ENCODE results near the gene MCTP1.
"Not testable (repeated sequence)": the region's sequence is repeated elsewhere in the genome, so short reads cannot be mapped to it uniquely, and the experiment has no call there.

MCTP1 gene

DNA sequence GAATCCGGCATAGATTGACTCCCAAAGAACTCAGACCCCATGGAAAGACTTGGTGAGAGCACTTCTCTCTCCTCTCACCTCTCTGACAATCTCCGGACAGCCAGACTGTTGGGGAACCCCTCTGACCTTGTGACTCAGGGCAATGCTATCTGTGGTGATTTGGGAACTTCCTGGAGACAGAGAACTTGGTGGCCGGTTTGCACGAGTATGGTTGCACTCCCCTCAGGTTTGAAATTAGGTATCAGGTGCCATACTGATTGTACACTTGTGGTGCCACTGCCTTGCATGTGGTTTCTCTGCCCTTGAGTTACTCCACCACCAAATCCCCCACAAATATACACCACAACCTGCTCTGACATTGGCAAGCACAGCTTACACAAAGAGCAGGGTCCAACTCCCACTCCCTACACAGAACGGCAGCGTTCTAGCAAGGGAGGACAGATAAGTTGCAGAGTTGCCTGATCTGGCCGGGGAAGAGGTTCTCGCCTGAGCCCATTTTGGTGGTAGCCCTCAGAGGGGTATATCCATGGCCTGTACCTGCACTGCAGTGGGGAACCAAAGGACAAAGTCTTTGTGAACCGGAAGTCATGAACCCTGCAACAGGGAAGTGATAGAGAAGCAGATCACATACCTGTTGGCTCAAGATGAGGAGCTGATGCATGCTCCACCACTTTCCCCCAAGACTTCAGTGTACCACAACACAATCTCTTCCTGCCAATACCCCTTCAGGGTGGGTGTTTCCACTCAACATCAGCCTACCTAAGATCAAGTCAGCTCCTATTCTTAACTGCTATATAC is 255.1 kb downstream of the MCTP1 start:
- no peak for DNase-seq (ENCODE audit: low read depth in 3 of 3)

DNA sequence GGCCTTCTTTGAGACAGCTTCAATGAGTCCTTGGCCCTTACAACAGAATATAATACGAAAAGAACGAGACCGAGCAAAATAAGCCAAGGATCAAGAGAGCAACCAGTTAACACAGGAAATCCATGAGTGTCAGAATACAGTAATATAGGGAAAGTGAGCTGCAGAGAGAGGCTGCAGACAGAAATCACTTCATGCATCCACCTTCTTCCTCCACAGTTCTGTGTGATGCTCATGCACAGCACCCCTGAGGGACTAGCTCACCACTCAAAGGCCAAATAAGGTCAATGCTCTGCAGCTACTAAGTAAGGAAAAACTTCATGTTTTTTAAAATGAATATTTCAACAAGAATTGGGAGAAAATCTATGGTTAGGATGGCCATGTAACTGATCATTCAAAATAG is 257.1 kb downstream of the MCTP1 start:
- DNase-seq (ENCODE audit: low read depth in 3 of 3) = no peak

DNA sequence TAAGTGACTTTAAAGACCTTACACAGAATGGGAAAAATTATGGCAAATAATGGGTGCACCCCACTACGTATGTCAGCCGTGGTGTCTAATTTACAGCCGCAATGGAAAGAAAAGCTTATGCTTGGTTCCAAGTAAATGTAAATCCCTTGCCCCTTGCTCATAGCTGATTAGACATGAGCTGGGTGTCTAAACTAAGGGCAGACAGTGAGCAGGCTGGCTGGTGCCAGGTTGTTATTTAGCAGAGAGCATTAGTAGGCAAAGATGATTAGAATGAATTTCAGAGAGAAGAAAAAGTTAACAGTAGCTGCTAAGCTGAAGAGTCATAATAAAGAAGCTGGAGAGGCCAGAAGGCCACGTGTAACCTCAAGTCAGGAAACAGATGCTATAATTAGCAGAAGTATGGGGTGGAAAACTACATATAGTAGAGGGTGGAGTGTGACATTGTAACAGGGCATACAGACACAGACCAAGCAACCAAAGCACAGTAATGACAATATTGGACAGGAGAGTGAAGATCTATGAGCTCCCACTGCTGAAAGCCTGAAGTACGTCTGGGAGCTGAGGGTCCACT is 257.7 kb downstream of the MCTP1 start:
- no peak for DNase-seq (ENCODE audit: low read depth in 3 of 3)

DNA sequence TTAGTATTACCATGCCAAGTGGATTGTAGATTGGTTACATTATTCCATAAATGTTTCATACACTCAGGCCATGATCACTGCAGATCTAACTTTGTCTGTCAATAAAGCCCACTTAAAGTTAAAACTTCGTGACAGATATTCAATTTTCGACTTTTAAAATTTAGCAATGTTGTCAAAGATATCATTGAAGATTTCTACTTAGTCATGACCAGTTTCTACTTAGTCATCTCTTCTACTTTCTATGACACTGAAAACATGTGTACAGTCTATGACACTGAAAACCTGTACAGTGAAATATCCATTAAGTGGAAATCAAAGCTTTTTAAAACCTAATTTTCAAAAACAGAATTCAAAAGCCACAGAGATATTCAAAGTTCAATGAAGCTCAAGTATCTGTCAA is 258.2 kb downstream of the MCTP1 start:
- DNase-seq (ENCODE audit: low read depth in 3 of 3) = no peak

DNA sequence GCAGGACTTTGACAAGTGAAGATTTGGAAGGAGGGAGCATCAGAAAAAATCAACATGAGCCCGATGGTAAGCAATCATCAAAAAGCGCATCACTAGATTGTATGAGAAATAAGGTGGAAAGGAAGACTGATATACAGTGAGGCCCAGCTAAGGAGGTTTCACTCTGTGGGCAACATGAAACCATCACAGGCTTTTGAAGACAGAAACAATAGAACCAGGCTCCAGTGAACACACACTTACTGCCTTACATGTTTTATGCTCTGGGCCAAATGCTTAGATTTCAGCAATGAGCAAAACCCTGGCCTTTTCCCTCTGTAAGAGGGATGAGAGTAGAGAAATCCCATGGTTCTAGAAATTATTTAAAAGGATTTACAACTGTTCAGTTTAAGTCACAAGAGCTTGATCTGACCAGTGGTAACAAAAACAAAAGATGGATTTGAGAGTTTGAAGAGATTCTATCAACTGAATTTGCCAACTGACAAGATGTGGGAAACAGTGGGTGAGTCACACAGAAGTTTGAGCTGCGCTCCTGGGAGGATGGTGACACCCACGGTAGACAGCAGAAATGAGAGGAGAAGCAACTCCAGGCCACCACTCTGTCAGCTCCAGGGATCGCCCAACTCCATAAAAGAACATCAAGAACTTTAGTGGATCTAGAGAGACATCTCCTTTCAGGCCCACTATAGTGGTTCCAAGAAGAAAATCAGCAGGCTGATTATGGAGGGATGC is 261.8 kb downstream of the MCTP1 start:
- no peak for DNase-seq (ENCODE audit: low read depth in 3 of 3)

DNA sequence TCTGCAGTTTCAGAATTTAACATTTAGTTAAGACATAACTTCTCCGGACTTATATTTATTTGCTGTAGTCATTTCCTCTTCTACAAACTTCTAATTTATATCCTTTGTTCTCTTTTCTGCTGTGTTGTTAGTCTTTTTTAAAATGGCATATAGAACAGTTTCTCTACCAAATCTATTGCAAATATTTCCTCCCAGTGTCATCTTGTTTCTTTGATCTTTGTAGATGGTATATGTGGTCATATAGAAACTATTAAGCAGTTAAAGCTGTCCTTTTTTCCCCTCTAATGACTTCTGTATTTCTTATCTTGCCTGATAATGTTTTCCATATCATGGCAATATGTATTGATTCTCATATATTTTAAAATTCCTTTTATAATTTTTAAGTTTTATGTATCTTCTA is 264.5 kb downstream of the MCTP1 start:
- no peak for DNase-seq (ENCODE audit: low read depth in 3 of 3)

DNA sequence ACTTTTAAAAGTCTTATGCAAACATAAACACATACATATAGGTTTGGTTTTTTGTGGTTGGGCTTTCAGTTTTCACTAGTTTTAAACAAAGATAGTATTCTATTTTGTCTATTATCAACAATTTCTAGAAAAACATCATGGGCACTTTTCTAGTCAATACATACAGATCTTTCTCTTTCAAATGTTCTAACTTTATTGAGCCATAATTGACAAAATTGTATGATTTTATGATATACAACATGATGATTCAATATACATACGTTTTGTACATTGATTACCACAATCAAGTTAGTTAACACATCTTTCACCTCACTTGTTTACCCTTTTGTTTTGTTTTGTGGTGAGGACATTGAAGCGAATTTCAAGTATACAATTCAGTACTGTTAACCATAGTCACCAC is 265.9 kb downstream of the MCTP1 start:
- DNase-seq (ENCODE audit: low read depth in 3 of 3) = no peak

DNA sequence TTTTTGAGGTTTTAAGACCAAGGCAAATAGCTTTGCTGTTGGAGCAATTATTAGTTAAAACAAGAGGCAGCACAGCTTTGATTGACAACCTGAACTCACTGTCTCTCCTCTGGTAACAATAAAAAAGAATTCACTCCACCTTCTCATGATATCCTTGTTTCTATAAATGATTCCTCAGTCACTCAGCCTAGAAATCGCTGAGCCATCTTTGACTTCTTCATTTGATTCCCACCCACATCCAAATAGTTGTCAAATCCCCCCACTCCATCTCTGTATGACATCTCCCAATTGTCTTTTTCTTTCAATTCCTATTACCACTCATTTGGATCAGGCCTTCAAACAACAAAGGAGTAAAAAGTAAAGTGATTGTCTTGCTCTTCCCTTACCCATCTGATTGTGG is 266.4 kb downstream of the MCTP1 start:
- no peak for DNase-seq (ENCODE audit: low read depth in 3 of 3)

DNA sequence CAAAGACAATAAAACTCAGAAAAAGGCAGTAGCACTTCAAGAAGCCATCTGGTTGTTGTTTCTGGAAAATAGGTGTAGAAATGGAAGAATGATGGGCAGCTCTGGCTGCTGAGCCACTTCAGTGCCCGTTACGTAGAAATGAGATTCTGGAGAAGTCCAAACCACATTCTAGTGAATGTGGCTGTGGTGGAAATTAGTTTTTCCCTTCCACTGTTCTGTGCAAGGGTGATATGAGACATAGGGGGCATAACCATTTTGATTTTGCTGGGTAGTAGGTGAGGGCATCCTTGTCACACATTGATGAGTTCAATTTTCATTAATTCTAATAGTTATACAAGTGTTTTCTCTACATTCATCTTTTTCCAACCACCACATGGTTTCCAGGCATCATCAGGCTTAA is 275.1 kb downstream of the MCTP1 start:
- no peak for DNase-seq (ENCODE audit: low read depth in 3 of 3)

DNA sequence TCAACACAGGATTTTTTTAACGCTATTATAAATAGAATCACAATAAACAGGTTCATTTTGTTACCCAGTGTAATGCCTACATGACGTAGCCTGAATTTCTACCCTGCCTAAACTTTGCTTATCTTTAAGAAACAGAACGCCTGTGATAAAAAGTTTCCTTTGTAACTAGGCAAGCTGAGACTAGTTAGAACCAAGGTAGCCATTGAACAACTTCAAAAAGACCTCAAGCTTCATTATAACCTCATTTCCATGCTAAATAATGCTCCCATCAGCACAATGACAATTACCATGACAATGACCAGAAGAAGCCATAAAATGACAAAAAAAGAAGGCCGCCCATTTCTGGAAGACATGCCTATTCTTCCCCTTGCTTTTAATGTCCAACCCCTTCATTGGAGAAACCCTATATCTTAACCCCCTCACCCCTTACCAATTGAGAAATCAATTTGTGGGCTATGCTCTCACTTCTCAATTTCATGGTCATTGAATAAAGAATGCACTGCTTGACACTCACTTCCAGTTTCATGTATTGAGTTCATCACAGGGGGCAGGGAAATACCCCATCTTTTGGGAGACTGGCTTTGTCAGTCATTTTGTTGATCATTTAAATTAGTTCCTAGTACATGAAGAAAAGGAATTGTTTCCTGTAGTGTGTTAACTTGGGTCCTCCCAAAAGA is 276.8 kb downstream of the MCTP1 start:
- no peak for DNase-seq (ENCODE audit: low read depth in 3 of 3)

DNA sequence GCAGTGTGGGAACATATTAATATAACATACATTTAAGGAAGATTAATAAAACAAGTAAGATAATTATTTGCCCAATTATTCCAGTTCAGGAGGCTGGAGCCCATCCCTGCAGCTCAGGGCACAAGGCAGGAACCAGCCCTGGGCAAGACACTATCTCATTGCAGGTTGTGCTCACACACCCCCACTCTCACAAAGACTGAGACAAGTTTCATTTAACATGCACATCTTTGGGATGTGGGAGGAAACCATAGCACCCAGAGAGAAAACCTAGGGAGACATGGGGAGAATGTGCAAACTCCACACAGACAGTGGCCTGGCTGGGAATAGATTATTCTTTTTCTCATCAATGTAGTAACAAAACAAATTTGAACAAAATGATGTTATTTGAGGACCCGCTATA is 279.1 kb downstream of the MCTP1 start:
- no peak for DNase-seq (ENCODE audit: low read depth in 3 of 3)

DNA sequence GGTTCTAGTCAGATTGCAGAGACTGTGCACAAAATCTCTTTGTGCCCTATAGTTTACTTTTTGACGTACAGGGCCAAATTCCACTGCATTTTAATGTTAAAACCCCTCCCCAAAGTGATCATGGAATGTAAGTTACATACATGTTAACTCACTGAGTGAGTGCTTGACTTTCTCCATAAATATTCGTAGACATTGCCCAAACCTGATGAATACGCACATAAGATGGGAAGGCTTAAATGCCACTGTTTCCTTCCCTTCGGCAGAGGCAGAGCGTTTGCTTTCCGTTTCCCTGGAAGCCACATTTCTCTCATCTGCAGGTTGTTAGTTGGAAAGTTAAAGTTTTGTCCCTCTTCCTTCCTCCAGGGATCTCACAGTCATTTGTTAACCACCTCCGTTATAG is 286.2 kb downstream of the MCTP1 start:
- no peak for DNase-seq (ENCODE audit: low read depth in 3 of 3)

DNA sequence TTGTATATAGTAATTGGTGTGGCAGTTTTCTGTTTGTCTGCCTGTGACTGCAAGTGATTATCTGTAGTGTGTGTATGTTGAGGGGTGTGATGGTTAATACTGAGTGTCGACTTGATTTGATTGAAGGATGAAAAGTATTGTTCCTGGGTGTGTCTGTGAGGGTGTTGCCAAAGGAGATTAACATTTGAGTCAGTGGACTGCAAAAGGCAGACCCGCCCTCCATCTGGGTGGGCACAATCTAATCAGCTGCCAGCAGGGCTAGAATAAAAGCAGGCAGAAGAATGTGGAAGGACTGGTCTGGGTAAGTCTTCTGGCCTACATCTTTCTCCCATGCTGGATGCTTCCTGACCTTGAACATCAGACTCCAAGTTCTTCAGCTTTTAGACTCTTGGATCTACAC is 290.4 kb downstream of the MCTP1 start:
- DNase-seq (ENCODE audit: low read depth in 3 of 3) = not testable (repeated sequence)

DNA sequence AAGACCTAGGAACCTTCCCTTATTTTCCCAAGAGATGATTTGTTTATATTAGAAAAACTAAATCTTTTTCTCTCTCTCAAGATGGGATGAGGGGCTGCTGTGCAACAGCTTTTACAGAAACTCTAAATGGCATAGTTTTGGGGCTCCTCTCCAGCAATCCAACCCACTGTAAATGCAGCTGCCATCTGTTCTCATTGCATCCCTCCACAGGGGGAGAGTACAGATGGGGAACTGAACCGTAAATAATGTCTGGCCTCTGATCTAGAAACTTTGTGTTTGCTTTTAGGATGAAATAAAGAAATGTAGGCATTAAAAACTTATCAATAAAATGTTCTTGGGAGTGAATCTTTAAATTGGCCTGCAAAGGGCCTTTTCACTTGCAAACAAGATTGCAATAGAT is 291.4 kb downstream of the MCTP1 start:
- no peak for DNase-seq (ENCODE audit: low read depth in 3 of 3)

DNA sequence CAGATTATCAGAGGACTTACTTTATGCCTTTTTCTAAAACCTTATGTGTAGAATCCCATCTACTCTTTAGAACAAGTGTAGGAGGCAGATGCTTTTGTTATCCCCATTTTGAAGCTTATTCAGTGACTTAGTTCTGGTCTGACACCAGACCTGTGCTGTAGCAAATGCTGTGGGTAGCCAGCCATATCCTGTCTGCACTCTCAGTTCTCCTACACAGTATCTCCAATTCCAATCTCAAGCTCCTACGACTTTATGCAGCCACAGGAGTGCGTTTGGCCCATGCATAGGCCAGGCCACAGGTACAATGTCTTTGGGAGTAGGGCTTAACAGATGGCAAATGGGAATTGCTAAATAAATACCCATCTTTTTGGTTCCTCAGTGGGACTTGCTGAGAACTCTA is 292.6 kb downstream of the MCTP1 start:
- DNase-seq (ENCODE audit: low read depth in 3 of 3) = no peak

DNA sequence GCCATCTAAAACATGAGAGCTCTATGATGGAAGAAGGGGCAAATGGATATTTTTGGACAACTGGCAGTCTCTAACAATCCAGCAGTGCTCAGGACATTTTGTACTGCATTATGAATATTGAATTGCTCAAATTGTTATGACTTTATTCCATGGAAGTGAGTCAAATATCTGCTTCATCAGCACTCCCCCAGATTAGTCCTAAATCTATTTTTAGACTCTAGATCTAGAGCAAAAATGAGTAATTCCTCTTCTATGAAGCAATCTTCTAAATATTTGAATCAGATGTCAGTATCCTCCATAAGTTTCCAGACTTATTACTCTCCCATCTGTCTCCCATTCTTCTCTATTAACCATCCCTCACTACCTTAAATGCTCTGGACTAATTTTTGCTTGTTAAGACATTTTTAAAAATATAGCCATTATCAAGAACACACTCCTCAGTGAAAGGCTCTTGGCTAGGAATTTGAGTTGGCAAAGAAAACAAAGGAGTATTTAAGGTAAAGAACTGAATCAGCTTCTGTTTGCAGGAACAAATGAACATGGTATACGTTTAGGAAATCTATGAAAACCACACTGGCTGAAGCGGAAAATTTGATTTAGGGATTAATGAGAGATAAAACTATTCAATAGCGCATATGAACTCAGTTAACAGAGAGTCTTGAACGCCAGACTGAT is 300.9 kb downstream of the MCTP1 start:
- DNase-seq (ENCODE audit: low read depth in 3 of 3) = no peak

DNA sequence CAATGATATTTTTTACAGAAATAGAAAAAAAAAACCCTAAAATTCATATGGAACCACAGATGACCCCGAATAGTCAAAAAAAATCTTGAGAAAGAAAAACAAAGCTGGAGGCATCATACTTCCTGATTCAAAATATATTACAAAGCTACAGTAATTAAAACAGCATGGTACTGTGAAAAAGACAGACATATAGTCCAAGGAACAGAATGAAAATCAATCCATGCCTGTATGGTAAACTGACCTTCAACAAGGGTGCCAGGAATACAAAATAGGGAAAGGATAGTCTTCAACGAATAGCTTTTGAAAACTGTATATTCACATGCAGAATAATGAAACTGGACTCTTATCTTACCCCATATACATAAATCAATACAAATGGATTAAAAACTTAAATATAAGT is 307.5 kb downstream of the MCTP1 start:
- no peak for DNase-seq (ENCODE audit: low read depth in 3 of 3)

DNA sequence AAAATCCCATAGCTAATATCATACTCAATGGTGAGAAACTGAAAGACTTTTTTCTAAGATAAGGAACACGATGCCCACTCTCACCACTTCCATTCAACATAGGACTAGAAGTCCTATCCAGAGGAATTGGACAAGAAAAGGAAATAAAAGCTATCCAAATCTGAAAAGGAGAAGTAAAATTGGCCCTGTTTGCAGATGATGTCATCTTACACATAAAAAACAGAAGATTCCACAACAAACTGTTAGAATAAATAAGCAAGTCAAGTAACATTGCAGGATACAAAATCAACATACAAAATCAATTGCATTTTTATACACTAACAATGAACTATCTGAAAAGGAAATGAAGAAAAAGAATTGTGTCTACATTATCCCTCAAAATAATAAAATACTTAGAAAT is 308.0 kb downstream of the MCTP1 start:
- DNase-seq (ENCODE audit: low read depth in 3 of 3) = no peak

DNA sequence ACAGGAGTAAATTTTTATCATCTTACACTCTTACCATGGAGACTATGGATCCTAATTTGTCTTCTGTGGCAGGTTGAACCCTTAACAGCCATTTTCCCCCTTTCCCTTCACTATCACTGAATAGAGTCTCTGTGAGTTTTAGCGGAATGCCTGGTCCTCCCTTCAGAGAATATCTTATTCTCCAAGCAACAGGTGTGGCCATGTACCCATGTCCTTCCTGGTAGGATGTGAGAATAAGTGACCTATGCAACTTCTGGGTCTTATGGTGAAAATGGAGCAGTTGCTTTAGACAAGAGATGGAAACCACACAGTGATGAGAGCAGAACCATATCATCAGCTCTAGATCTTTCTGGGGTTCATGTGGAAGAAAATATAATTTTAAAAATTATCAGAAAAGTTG is 312.6 kb downstream of the MCTP1 start:
- no peak for DNase-seq (ENCODE audit: low read depth in 3 of 3)

DNA sequence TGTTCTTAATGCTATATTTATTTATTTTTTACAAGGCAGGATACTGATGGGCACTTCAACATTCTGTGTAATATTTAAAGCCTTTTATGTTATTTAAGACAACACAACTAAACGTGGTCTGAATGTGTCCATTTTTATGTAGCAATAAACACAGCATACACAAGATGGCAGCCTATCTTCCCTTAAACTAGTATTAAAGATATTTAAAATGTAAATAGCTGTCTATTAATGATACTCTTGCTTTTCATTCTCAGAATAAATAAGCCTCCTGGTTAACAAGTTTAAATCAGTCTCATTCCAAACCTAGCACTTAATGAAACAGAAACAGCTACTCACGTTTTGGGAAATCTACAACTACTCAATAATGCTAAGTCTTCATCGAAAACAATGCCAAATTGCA is 315.7 kb downstream of the MCTP1 start:
- DNase-seq (ENCODE audit: low read depth in 3 of 3) = no peak

DNA sequence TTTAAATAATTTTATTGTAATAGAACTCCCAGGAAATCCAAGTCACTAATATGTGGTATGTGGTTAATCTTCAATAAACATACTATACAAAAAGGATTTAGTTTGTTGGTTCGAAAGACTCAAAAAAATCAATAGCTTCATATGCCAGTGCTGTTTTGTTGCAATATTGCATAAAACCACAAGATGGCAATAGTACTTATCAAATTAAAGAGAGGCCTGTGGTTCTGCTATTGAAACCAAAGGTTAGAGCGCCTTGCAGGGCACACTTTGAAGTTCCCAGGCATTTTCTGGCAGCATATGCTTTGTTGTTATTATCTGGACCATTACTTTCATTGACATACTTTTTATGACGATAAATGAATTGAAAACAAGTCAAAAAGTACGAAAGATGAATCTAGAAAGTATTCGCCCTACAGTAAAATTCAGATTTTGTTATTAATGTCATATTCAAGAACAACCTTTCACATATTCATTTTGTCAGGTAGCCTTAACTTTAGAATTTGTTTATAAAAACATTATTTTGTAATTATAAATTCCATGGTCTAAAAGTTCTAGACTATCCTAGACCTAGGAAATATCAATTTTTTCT is 316.3 kb downstream of the MCTP1 start:
- DNase-seq (ENCODE audit: low read depth in 3 of 3) = no peak

DNA sequence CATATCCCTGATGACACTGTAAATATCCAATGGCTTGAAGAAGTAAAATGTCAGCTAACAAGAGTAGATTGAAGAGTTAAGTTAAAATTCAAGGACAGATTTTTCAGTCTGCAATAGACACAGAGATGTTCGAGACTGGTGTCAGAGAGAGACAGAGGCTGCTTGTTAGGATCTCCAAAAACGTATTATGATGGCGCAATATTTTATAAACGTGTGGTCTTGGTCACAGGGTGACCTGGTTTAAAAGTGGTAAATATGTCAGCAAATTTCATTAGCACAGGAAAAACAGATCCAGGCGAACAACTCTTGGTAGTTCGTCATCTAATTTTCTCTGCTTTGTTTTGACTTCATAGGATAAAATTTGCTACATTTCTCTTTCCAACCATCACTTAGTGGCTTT is 317.4 kb downstream of the MCTP1 start:
- DNase-seq (ENCODE audit: low read depth in 3 of 3) = no peak
